ENCODE measurements around the gene SAMD1.
"Not testable (repeated sequence)": the region's sequence is repeated elsewhere in the genome, so short reads cannot be mapped to it uniquely, and the experiment has no call there.

The SAMD1 gene

DNA sequence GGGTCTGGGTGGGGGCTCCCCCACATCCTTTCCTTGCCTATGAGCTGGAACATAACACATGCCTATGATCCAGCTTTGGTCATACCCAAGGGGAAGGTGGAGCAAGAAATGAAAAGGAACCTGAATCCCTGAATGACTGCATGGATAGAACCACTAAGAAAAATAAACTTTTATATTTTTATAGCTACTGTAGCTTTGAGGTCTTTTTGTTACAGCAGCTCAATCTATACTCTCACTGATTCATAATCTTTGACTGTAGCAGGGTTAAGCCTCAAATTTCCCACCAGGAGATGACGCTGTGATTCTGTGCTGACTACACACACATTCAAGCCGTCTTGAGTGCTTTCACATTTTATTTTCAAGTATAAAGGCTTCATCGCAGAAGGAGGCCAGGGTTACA, 37.5 kb downstream of the SAMD1 start:
- peaks cover 14% of the 10 kb centered on the region for H3K27me3 Mint-ChIP-seq
- H3K9me3 Mint-ChIP-seq, result no peaks in the 10 kb centered on the region
- peaks cover 36% of the 10 kb centered on the region for H3K36me3 Mint-ChIP-seq (ENCODE audit: low read depth)
- no peak for ATAC-seq
- no peak overlapping the region for H3K4me3 Mint-ChIP-seq
- no peak overlapping the region for H3K27ac Mint-ChIP-seq
- no peak for DNase-seq
- peaks cover 13% of the 10 kb centered on the region for H3K4me1 Mint-ChIP-seq

DNA sequence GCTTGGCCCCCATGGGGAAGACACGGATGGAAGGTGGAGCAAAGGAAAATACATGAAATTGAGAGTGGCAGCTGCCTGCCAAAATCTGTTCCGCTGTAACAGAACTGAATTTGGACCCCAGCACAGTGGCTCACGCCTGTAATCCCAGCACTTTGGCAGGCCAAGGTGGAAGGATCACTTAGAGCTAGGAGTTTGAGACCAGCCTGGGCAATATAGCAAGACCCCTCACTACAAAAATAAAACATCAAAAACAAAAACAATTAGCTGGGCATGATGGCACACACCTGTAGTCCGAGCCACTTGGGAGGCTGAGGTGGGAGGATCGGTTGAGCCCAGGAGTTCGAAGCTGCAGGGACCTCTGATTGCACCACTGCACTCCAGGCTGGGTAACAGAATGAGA, 38.1 kb downstream of the SAMD1 start:
- no peak overlapping the region for H3K27ac Mint-ChIP-seq
- no peak for DNase-seq
- no peak for ATAC-seq
- peaks cover 8% of the 10 kb centered on the region for H3K4me1 Mint-ChIP-seq
- no peaks in the 10 kb centered on the region for H3K9me3 Mint-ChIP-seq
- peaks cover 38% of the 10 kb centered on the region for H3K36me3 Mint-ChIP-seq (ENCODE audit: low read depth)
- H3K4me3 Mint-ChIP-seq, result no peak overlapping the region
- peaks cover 10% of the 10 kb centered on the region for H3K27me3 Mint-ChIP-seq

DNA sequence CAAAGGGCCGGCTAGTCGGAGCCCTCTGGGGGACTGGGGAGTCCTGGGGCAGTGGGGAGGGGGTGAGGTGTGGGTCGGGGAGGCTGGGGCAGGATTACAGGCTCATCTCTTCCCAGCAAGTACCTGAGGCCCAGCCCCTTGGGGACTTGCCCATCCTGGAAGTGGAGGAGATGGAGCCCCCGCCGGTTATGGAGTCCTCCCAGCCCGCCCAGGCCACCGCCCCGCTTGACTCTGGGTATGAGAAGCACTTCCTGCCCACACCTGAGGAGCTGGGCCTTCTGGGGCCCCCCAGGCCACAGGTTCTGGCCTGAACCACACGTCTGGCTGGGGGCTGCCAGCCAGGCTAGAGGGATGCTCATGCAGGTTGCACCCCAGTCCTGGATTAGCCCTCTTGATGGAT, 38.6 kb downstream of the SAMD1 start:
- peaks cover 9% of the 10 kb centered on the region for H3K4me1 Mint-ChIP-seq
- peaks cover 6% of the 10 kb centered on the region for H3K27me3 Mint-ChIP-seq
- no peak overlapping the region for H3K4me3 Mint-ChIP-seq
- no peaks in the 10 kb centered on the region for H3K9me3 Mint-ChIP-seq
- DNase-seq (no peak), ATAC-seq (no peak)
- peaks cover 40% of the 10 kb centered on the region for H3K36me3 Mint-ChIP-seq (ENCODE audit: low read depth)
- no peak overlapping the region for H3K27ac Mint-ChIP-seq

DNA sequence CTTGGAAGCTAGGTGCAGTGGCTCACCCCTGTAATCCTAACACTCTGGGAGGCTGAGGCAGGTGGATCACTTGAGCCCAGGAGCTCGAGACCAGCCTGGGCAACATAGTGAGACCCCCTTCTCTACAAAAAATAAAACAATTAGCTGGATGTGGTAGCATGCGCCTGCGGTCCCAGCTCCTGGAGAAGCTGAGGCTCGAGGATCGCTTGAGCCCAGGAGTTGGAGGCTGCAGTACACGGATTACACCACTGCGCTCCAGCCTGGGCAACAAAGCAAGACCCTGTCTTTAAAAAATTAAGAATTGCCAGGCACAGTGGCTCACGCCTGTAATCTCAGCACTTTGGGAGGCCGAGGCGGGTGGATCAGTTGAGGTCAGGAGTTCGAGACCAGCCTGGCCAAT, 39.6 kb downstream of the SAMD1 start:
- H3K4me3 Mint-ChIP-seq, H3K9me3 Mint-ChIP-seq, H3K27ac Mint-ChIP-seq, H3K4me1 Mint-ChIP-seq, ATAC-seq, DNase-seq, H3K27me3 Mint-ChIP-seq: not testable (repeated sequence)
- peaks cover 47% of the 10 kb centered on the region for H3K36me3 Mint-ChIP-seq (ENCODE audit: low read depth)

DNA sequence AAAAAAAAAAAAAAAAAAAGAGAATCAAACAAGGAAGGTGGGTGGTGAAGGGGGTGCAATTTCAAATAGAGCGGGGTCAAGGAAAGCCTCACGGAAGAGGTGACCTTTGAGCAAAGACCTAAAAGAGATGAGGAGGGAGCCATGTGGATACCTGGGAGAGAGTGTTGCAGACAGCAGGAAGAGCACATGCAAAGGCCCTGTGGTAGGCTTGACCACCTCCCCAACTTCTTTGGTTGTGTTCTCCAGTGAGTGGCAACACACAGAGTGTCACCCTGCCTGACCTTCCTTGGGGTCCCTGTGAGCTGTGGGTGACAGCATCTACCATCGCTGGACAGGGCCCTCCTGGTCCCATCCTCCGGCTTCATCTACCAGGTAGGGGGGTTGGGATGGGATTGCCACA, 40.0 kb downstream of the SAMD1 start:
- H3K4me3 Mint-ChIP-seq, result no peak overlapping the region
- no peak for DNase-seq
- H3K9me3 Mint-ChIP-seq, result no peaks in the 10 kb centered on the region
- no peak for ATAC-seq
- H3K4me1 Mint-ChIP-seq, result peaks cover 9% of the 10 kb centered on the region
- no peak overlapping the region for H3K27ac Mint-ChIP-seq
- H3K27me3 Mint-ChIP-seq, result peaks cover 3% of the 10 kb centered on the region
- peaks cover 50% of the 10 kb centered on the region for H3K36me3 Mint-ChIP-seq (ENCODE audit: low read depth)

DNA sequence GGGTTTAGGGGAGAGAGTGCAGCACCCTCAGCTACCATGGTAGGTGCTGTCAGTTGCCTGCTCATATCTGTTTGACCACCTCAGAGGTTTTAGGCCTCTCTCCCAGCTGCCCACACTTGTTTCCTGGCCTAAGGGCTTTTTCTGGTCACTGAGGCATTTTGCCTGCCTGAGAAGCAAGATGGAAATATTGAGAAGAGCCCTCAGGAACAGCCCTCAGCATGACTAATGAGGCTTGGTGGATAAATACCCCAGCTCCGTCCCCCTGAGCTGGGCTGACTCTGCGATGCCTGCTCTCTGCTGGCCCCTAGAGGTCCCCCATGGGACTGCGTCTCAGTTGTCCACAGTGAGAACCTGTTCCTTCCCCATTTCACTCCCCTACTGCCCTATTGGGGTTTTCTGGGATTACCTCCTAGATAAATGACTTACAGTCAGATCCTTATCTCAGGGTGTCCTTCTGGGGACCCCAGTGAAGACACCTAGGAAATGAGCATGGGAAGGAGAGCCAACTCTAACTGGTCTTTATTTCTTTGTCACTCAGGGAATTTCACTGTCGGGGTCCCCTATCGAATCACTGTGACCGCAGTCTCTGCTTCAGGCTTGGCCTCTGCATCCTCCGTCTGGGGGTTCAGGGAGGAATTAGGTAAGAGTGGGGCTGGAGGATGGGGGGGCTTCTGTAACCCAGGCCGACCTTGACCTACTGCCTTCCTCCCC, 42.0 kb downstream of the SAMD1 start:
- H3K4me1 Mint-ChIP-seq, result peaks cover 9% of the 10 kb centered on the region
- H3K27ac Mint-ChIP-seq, result no peak overlapping the region
- no peaks in the 10 kb centered on the region for H3K9me3 Mint-ChIP-seq
- H3K36me3 Mint-ChIP-seq (ENCODE audit: low read depth), result peaks cover 48% of the 10 kb centered on the region
- no peak overlapping the region for H3K4me3 Mint-ChIP-seq
- ATAC-seq (peak; percentile 92), DNase-seq (peak; percentile 86)
- H3K27me3 Mint-ChIP-seq, result no peaks in the 10 kb centered on the region

DNA sequence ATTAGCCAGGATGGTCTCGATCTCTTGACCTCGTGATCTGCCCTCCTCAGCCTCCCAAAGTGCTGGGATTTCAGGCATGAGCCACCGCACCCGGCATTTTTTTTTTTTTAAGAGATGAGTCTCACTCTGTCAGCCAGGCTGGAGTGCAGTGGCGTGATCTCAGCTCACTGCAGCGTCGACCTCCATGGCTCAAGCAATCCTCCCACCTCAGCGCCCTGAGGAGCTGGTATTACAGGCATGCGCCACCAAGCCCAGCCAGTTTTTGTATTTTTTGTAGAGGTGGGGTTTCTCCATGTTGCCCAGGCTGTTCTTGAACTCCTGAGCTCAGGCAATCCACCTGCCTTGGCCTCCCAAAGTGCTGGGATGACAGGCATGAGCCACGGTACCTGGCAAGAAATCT, 42.7 kb downstream of the SAMD1 start:
- H3K27me3 Mint-ChIP-seq, H3K9me3 Mint-ChIP-seq, ATAC-seq, H3K4me1 Mint-ChIP-seq, H3K4me3 Mint-ChIP-seq, H3K27ac Mint-ChIP-seq, DNase-seq: not testable (repeated sequence)
- H3K36me3 Mint-ChIP-seq (ENCODE audit: low read depth), result peaks cover 49% of the 10 kb centered on the region

DNA sequence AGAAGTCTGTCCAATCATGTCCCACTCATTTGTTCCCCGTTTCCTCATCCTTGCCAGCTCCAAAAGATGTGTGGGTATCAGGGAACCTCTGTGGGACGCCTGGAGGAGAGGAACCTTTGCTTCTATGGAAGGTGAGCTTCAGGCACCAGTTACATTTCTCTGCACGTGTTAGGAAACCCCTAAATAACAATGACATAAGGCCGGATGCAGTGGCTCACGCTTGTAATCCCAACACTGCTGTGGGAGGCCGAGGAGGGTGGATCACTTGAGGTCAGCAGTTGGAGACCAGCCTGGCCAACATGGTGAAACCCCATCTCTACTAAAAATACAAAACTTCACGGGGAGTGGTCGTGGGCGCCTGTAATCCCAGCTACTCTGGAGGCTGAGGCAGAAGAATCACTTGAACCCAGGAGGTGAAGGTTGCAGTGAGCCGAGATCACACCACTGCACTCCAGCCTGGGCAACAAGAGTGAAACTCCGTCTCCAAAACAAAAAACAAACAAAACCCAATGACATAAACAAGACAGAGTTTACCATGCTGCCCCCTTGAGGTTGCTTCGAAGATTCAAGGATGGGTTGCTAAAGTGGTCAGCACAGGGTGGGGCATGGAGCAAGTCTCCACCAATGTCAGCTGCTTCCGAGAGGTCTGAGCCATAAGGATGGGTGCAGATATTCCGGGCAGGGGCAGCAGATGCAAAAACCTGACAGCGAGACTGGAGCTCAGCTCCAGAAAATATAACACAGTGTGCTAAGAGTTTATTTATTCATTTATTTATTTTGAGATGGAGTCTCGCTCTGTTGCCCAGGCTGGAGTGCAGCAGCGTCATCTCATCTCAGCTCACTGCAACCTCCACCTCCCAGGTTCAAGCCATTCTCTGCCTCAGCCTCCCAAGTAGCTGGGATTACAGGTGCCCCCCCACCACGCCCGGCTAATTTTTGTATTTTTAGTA, 47.6 kb downstream of the SAMD1 start:
- peaks cover 37% of the 10 kb centered on the region for H3K36me3 Mint-ChIP-seq (ENCODE audit: low read depth)
- H3K4me3 Mint-ChIP-seq, H3K9me3 Mint-ChIP-seq, H3K4me1 Mint-ChIP-seq, H3K27me3 Mint-ChIP-seq, ATAC-seq, DNase-seq: not testable (repeated sequence)
- peak overlapping the region; percentile 42 for H3K27ac Mint-ChIP-seq

DNA sequence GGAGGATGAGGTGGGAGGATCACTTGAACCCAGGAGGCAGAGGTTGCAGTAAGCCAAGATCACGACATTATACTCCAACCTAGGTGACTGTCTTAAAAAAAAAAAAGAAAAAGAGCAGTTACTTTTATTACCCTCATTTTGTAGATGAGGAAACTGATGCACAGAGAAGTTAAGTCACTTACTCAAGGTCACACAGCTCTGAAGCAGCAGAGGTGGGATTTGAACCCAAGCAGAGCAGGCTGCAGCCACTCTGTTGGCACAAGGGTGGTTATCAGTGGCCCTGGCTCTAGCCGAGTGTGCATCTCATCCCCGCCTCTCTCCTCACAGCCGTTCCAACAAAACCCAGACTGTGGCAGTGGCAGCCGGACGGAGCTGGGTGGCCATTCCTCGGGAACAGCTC, 51.4 kb downstream of the SAMD1 start:
- ATAC-seq (no peak), DNase-seq (no peak)
- Mint-ChIP-seq H3K36me3 (ENCODE audit: low read depth) (peaks cover 35% of the 10 kb centered on the region), H3K27me3 (no peaks in the 10 kb centered on the region), H3K4me1 (peaks cover 7% of the 10 kb centered on the region), H3K27ac (no peak overlapping the region), H3K9me3 (no peaks in the 10 kb centered on the region), H3K4me3 (no peak overlapping the region)

All from activated naive CD8-positive, alpha-beta T cell treated with anti-CD3 and anti-CD28 coated beads, Interleukin-2, amount 50 U/mL, for 24 hours (primary cell).